Medulla oblongata (tissue), 1 donor: ENCODE results near the gene CXCL11.
"Not testable (repeated sequence)": the region's sequence is repeated elsewhere in the genome, so short reads cannot be mapped to it uniquely, and the experiment has no call there.

Source experiments
- DNase-seq: peaks from one replicate; pipeline ENCODE4 v3.0.0-alpha.2; 2015; ENCODE audit errors: extremely low spot score

Gene CXCL11

DNA sequence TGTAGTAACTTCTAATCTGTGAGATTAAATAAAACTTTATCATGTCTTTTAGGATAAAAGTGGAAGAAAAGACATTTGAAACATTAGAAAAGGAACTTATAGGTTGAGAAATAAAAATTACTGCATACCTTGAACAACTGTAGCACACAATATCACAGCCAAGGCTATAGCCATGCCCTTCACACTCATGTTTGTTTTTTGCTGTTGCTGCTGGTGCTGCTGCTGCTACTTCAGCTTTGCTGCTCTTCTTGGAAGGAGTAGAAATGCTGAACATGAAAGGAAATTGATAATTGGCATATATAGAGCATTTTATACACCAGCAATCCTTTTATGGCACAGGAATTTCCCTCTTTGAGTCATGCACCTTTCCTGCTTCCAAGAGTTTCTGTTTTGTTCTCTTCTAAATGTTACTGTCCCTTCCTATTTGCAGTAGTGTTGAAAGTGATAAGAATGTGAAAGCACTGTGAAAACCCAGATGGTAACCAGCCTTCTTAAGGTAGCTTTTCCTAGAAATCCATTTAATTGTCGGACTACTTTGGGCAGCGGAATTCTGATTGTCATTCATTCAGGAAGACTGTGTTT is at the start of gene CXCL11:
Gene CXCL11 (minus strand): TSS at position 272 of the 582 bp plus-strand sequence. CDS start 83 bp downstream, at position 189.
- no peak for DNase-seq

DNA sequence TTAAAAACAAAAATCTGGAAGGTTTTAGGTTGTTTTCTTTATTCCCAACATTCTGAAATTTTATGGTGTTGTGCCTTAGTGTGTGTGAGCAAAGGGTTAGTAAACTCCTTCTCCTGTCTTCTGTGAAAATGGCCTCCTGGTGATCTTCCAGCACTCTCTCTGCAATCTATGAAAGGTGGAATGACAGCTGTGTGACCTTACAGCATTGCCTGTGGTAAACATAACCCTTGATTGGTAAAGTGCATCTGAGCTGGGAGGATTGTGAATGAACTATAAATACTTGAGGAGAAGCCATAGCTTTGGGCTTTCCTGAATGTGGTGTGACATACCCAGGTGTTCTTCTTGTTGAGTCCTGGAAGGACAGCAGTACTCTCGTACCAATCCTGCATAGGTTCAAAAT is 48.7 kb upstream of the CXCL11 start:
- DNase-seq, result no peak

DNA sequence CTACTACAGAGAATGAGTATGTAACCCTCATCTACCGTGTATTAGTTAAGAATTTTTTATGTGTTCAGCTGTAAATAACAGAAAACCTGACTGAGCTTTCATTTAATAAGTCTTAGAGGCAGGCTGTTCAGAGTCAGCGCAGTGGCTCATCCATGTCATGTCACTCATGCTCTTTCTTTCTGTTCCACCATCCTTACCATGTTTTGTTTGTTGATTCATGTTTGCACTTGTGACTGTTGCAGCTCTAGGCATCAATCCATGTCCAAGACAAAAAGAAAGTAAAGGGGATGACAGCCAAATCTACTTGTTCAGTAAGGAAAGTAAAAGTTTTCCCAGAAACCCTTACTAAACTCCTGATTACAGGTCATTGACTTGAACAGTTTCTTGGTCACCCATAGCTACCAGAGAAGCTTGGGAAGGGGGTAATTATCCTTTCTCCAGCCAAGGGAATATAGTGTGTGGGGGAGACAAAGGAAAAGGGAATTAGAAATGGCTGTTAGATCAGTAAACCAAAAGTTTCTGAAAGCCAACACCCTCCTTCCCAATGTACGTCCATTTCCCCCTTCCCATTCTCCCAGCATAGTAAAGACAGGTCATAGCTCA is 47.6 kb upstream of the CXCL11 start:
- no peak for DNase-seq

GRCh38 chr4:76078033-76078613 is 42.3 kb upstream of the CXCL11 start:
- no peak for DNase-seq

DNA sequence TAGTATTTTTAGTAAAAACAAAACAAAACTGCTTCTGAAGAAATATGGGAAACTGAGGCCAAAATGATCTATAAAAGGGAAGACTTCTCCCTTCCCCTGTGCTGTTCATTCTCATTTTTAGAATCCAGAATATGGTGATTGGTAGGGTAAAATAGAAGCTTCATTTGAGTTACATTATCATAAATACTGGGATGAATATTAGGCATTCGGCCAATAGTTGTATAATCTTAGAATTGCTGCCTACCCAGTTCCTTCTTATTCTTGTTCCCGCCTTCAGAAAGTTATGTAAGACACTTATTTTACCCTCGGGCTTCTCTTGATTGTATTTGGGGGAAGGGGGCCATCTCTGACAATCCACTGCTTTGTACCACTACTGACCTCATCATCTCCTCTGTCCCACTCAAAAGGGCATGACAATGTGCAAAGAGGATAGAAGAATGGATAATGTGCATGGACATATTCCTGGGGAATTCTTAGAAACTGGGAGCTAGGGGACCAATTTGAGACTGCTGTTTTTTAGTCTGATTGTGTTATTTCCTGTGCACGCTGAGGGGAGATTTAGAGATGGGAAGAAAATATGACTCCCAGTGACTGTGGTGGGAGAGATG is 39.2 kb upstream of the CXCL11 start:
- no peak for DNase-seq

DNA sequence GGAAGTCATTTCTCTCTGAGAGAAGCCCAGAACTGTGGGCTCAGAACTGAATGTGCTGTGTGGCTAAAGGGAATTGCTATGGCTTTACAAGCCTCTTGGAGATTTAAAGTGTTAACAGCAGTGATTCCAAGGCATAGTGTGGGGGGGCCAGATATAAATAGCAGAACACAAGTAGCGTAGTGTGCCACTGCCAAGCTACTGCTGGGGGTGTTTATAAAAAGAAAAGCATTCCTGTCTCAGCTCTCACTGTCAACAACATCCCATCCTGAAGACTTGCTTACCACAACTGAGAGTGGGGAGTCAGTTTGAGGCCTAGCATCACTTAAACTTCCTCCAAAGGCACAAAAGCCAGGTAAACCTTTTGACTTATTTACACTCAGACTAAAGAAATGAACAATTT is 38.6 kb upstream of the CXCL11 start, which contains the start of gene ART3:
Gene ART3 (plus strand): TSS at position 242 of the 400 bp plus-strand sequence. CDS start 1,181 bp downstream, outside the sequence.
- DNase-seq, result peak; percentile 41

DNA sequence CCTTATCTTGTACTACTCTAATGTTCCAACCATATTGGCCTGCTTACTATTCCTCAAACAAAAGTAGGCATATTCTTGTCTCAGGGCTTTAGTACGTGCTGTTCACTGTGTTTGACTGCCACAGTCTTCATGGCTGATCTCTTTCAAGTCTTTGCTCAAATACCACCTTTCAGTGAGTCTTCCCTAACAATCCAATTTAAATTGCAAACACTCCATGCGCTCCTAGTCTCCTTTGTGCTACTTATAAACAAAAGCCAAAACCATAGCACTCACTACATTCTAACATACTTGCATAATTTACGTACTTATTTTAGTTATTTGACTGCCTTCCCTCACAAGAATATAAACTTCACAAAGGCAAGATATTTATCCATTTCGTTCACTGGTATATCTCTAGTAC is 36.9 kb upstream of the CXCL11 start:
- no peak for DNase-seq

GRCh38 chr4:76067652-76068286 is 31.9 kb upstream of the CXCL11 start:
- peak; percentile 94 for DNase-seq

DNA sequence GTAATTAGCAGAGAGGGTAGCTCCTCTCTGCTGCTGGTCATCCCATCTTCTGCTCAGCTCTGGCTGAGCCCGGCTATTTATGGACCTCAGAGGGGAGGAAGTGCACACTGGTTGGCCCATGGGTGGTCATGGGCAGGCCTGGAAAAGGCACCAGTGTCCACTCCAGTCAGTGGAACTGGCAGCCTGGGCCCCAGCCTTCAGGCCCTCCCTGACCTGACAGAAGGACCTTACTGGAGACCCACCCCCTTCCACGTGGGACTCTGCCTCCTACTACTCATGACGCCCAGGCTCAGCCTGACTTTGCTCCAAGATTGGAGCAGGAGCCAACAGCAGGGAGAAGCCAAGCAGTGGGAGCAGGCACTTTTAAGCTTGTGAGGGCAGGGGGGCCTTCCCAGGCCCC is 30.7 kb upstream of the CXCL11 start:
- no peak for DNase-seq

GRCh38 chr4:76061982-76062381 is 26.1 kb upstream of the CXCL11 start:
- no peak for DNase-seq

- DNase-seq, result no peak
Measured at GRCh38 chr4:76061421-76061820, 25.6 kb upstream of the CXCL11 start.

DNA sequence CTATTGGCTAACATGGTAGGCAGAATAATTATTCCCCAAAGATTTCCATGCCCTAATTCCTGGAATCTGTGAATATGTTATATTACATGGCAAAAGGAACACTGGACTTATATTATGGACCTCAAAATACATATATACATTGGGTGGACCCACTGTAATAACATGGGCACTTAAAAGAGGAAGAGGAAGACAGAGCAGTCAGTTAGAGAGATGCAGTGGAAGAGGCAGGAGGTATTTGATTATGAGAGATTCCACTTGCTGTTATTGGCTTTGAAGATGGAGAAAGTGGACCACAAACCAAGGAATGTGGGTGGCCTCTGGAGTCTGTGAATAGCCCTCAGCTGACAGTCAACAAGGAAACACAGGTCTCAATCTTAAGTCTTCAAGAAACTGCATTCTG is 24.6 kb upstream of the CXCL11 start:
- DNase-seq, result no peak

GRCh38 chr4:76059750-76060149 is 23.9 kb upstream of the CXCL11 start:
- no peak for DNase-seq

DNA sequence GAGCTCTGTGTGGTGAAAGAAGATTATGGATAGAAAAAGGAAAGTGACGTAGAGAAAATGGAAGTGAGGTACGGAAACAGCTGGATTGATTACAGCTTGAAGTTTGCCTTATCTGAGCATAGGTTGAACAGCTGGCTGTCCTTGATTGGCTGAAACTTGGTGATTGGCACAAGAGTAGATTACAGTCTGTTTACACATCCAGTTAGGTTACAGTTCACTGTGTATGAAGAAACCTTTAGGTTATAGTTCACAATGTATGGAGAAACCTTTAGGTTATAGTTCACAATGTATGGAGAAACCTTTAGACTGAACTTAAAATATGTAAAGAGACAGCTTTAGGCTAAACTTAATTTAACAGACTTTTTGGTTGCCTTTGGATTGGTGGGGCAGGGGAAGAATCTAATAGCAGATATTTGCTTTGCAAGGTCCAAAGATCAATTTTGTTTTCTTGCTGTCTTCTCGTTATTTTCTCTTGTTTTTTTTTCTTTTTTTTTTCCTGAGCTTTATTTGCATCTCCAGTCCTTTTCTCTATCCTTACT is 23.1 kb upstream of the CXCL11 start:
- no peak for DNase-seq

- DNase-seq, result no peak
Measured at GRCh38 chr4:76058302-76058701, 22.4 kb upstream of the CXCL11 start.

GRCh38 chr4:76055421-76055820 is 19.6 kb upstream of the CXCL11 start:
- no peak for DNase-seq

DNA sequence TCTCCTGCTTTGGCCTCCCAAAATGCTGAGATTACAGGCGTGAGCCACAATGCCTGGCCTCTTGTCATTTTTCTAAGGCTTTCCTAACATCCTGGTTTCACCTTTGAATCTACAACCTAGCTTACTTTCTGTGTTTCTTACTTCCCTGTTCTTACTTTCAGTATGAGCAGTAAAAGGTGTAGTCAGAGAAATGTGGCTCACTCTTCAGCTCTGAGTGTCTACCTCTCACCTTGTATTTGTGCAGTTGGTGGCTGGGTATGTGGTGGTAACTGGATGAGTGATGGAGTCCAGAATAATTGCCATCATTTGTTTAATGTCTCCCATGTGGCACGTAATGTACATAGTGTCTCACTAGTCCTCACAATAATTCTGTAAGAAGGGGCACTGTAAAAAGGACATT is 19.1 kb upstream of the CXCL11 start:
- no peak for DNase-seq

DNA sequence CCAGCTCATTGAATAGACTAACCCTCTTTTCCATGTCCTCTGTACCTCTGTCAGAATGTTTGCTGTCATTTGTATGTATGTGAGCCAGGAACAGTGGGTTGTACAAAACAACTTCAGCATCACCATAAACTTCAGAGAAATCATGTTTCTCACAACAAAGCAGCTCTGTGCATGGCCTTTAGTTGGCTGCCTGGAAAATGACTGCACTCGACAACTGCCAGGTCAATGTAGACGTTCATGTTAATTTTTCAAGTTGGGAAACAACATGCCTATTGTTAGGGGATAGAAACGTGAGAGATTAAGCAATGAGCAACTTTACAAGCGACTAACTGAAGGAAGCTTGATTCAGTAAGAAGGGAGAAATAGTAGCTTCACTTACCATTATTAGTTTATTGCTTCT is 17.9 kb upstream of the CXCL11 start:
- no peak for DNase-seq

GRCh38 chr4:76050560-76051050 is 14.7 kb upstream of the CXCL11 start:
- not testable (repeated sequence) for DNase-seq

DNA sequence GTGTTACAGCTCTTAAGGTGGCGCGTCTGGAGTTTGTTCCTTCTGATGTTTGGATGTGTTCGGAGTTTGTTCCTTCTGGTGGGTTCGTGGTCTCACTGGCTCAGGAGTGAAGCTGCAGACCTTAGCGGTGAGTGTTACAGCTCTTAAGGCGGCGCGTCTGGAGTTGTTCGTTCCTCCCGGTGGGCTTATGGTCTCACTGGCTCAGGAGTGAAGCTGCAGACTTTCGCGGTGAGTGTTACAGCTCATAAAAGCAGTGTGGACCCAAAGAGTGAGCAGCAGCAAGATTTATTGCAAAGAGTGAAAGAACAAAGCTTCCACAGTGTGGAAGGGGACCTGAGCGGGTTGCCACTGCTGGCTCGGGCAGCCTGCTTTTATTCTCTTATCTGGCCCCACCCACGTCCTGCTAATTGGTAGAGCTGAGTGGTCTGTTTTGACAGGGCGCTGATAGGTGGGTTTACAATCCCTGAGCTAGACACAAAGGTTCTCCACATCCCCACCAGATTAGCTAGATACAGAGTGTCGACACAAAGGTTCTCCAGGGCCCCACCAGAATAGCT is 14.1 kb upstream of the CXCL11 start:
- not testable (repeated sequence) for DNase-seq

- not testable (repeated sequence) for DNase-seq
Measured at GRCh38 chr4:76044686-76045085, 8.8 kb upstream of the CXCL11 start.

DNA sequence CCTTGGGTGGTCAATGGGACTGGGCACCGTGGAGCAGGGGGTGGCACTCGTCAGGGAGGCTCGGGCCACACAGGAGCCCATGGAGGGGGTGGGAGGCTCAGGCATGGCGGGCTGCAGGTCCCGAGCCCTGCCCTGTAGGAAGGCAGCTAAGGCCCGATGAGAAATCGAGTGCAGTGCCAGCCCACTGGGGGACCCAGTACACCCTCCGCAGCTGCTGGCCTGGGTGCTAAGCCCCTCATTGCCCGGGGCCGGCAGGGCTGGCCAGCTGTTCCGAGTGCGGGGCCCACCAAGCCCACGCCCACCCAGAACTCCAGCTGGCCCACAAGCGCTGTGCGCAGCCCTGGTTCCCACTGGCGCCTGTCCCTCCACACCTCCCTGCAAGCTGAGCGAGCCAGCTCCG is 7.4 kb upstream of the CXCL11 start:
- not testable (repeated sequence) for DNase-seq
